ENCODE data around the gene CCDC88C. TPM values are rescaled to one million over a fixed set of nuclear protein-coding genes. Genes with fewer than 3 reads are reported as not detected.

The CCDC88C gene
- total and polyA plus RNA-seq, 2 donors (not counting 3 experiments of a cell fraction or from before 2014, with no cell fraction given), result 11.4 to 52.1 TPM

DNA sequence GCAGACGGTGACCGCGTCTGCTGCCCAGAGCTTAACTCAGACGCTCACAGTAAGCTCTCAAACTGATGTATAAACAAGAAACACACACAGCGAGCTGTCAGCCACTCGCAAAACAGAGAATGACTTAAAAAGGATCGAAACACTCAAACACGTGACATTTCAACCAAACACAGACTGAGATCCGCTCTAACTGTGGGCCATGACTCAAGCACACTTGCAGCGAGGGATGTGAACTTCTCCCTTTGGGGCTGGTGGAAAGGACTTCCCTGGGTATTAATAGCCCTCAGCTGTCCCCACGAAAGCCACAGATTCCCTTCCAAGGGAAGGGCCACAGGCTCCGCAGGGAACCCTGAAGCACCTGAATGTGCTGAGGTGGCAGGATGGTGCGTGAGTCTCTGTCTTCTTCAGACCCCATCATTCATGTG lies 29.1 kb downstream of the CCDC88C start:
- CTCF ChIA-PET, result interaction anchor here (1.4 kb wide), 1 partner anchor 211 kb away, joined by 4 read pairs; no protein-coding TSS in a partner anchor
- no peak overlapping the region for H3K9ac ChIP-seq (replicated peaks; ENCODE audit: extremely low read depth, insufficient read depth, low read length)
- dilution Hi-C loops (cut with MboI; ENCODE audit: extremely low pct_ligation_motif_present, low sequenced_read_pairs), result no loop called here

More for the DNA sequence above, 29.1 kb downstream of the CCDC88C start:
- Histone ChIP-seq H3K36me3 (ENCODE audit: control insufficient read depth in 2 of 2, extremely low read depth in 1 of 2, insufficient read depth in 2 of 2, low read length in 2 of 2) (no peaks in the 10 kb centered on the region), H3K9me1 (replicated peaks; ENCODE audit: control insufficient read depth, extremely low read depth, insufficient read depth, low read length) (no peaks in the 10 kb centered on the region), H3K9me3 (replicated peaks; ENCODE audit: control insufficient read depth, insufficient read depth, low read length) (no peaks in the 10 kb centered on the region), H3K27me3 (ENCODE audit: control insufficient read depth in 2 of 2, insufficient read depth in 2 of 2, low read length in 2 of 2) (no peaks in the 10 kb centered on the region), H3K79me2 (ENCODE audit: control insufficient read depth, insufficient read depth, low read length) (peaks cover 3% of the 10 kb centered on the region), H4K20me1 (replicated peaks; ENCODE audit: control insufficient read depth, extremely low read depth, insufficient read depth, low read length) (no peaks in the 10 kb centered on the region), H3K4me1 (ENCODE audit: control insufficient read depth, extremely low read depth, insufficient read depth, low read length) (no peaks in the 10 kb centered on the region), H3K27ac (ENCODE audit: insufficient read depth, low read depth, low read length) (no peak overlapping the region), H2AFZ (ENCODE audit: low read depth, low read length) (no peak overlapping the region), H3K4me2 (ENCODE audit: insufficient read depth, low read length) (no peak overlapping the region), H3K4me3 (replicated peaks in 1 of 3; ENCODE audit: insufficient read depth in 1 of 3, low read depth in 1 of 3, low read length in 3 of 3) (no peak overlapping the region)
- no peak for TF ChIP-seq EZH2 (IDR thresholded peaks at IDR 0.05; ENCODE audit: borderline replicate concordance, low read depth, low read length, severe bottlenecking)
- TF ChIP-seq, protein P1, sequence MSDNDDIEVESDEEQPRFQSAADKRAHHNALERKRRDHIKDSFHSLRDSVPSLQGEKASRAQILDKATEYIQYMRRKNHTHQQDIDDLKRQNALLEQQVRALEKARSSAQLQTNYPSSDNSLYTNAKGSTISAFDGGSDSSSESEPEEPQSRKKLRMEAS (IDR thresholded peaks at IDR 0.05; ENCODE audit: insufficient read depth, insufficient read length), result no peak
- TF ChIP-seq, protein P2, sequence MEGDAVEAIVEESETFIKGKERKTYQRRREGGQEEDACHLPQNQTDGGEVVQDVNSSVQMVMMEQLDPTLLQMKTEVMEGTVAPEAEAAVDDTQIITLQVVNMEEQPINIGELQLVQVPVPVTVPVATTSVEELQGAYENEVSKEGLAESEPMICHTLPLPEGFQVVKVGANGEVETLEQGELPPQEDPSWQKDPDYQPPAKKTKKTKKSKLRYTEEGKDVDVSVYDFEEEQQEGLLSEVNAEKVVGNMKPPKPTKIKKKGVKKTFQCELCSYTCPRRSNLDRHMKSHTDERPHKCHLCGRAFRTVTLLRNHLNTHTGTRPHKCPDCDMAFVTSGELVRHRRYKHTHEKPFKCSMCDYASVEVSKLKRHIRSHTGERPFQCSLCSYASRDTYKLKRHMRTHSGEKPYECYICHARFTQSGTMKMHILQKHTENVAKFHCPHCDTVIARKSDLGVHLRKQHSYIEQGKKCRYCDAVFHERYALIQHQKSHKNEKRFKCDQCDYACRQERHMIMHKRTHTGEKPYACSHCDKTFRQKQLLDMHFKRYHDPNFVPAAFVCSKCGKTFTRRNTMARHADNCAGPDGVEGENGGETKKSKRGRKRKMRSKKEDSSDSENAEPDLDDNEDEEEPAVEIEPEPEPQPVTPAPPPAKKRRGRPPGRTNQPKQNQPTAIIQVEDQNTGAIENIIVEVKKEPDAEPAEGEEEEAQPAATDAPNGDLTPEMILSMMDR (IDR thresholded peaks at IDR 0.05; ENCODE audit: extremely low read depth in 1 of 2, insufficient read depth in 1 of 2, low read depth in 1 of 2, low read length in 2 of 2), result no peak
- no peak for TF ChIP-seq POLR2A (IDR thresholded peaks at IDR 0.05; ENCODE audit: low read depth, low read length)
- no peak for TF ChIP-seq FOS (IDR thresholded peaks at IDR 0.05; ENCODE audit: borderline replicate concordance, insufficient read depth, low read length)
- no peak for TF ChIP-seq POLR2AphosphoS5 (IDR thresholded peaks at IDR 0.05; ENCODE audit: insufficient read depth, low read depth, low read length)
- no peak for TF ChIP-seq JUN (IDR thresholded peaks at IDR 0.05; ENCODE audit: borderline replicate concordance, insufficient read depth, insufficient read length, low read depth)
- TF ChIP-seq MYC (IDR thresholded peaks at IDR 0.05; ENCODE audit: low read depth, low read length), result no peak
- TF ChIP-seq GATA2 (IDR thresholded peaks at IDR 0.05; ENCODE audit: insufficient read depth, insufficient read length, low read depth, low read length), result no peak
- BruUV-seq (replicated peaks), result no TSS peak
- intact Hi-C loops (cut with micrococcal nuclease), result no loop called here
- FAIRE-seq (no peak), DNase-seq (ENCODE audit: low read depth, low spot score) (no peak)
- POLR2A ChIA-PET, result no interaction called here

Measured in endothelial cell of umbilical vein (primary cell).